GM23248 (cell line): ENCODE measurements around the gene PPP2R2B.

Experiments used
- EZH2 ChIP-seq: fragments of 200-600 bp; sonication (generic); IDR thresholded peaks from 2 replicates; pipeline ENCODE4 v1.6.1; 2018; ENCODE audit warnings: antibody characterized with exemption, mild to moderate bottlenecking; ENCODE audit not compliant: insufficient read depth, poor library complexity, severe bottlenecking
- EZH2phosphoT487 ChIP-seq: fragments of 200-600 bp; sonication (generic); IDR thresholded peaks from 2 replicates; pipeline ENCODE4 v1.6.1; 2018; ENCODE audit warnings: antibody characterized with exemption, moderate library complexity, mild to moderate bottlenecking, low read depth; ENCODE audit not compliant: insufficient read depth

DNA sequence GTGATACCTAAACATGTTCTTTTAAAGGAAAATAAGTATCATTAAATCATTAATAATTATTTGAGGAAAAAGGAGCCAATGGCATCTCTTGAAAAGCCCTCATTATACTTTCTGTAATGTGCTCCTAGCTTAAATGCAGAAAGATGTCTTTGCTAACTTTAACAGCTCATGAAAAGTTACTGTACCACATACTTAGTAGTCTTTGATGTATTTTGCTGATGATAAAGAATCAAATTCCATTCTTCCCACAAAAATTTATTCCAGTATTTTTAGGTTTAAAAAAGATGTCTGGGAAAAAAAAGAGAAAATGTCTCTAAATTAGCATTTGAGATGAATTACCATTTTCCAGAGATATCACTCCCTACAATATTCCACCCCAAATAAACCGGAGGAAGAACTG lies 112.5 kb downstream of the PPP2R2B start:
- TF ChIP-seq EZH2phosphoT487 (no peak), EZH2 (no peak)
